Activated naive CD8-positive, alpha-beta T cell treated with anti-CD3 and anti-CD28 coated beads, Interleukin-2, amount 50 U/mL, for 16 hours (primary cell): ENCODE measurements around the gene FUT8.

Experiments used
- DNase-seq: peaks from one replicate; pipeline ENCODE4 v3.0.0-alpha.2; 2020; ENCODE audit warnings: low read depth, low spot score

FUT8 gene

DNA sequence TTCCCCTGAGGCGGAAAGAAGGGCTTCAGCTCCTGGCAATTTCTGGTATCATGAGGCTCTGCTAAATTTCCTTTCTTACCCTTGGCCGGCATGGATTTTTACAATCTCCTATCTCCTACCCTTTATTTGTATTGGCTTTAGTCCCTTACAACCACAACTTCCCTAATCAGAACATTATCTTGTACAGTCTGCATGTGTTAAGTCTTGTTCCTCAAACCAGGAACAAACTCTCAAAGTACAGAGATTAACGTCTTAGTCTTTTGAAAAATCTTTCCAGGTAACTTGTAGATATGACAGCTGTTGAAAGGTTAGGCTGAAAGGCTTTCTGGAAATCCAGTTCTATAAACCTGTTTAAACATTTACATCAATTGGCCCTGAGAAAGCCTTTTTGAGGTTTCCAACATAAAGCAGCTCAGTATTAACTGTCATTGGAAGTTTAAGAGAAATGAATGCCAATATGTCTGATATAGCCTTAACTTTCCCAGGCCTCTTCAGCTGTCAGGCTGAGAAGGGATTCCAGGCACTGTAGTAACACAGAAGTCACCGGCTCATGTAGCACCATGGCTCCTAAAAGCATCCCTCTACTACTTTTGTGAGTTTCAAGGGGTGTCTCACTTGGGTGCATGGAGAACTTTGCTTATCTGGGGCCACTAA lies 360.5 kb downstream of the FUT8 start:
- no peak for DNase-seq

DNA sequence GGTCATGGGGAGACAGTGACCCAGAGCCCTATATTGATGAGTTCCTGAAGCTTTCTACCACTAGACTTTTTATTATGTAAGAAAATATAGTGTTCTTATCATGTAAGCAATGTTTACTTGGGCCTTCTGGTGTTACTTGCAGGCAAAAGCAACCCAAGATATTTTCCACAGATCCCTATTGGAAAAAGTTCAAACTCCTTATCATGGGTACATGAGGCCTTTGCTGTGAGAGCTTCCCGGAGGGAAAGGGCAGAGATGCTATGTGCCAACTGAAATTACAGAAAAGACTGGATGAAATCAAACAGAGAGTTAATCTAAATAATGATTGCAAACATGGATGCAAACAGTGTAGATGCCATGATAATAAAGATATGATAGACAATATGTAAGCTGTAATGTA lies 361.5 kb downstream of the FUT8 start:
- no peak for DNase-seq

DNA sequence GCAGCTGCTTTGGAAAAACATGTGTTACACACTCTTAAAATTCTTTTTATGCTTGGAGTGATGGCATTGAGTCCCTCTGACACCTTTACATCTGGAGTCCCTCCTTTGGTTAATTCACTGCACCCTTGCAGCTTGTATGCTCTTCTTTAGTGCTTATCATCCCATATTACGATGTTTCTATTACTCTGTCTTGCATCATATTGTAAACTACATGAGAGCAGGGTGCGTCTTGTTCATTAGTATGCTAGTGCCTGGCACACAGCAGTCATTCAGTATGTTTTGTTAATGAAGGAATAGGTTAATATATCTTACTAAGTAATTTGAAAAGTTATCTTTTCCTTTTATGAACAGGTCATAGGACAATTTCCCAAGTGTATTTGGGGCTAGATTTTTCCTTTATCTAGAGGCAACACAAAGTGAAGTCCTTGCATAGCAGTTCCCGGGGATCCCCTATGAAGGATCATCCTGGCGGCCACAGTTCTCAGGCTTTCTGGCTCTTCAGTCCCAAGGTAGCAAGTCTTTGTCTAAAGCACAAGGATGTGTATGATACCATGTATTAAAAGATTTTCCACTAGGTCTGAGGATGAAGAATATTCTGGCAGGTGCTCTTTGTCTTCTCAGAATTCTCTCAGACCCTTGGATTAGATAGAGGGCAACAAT lies 363.8 kb downstream of the FUT8 start:
- DNase-seq, result no peak

GRCh38 chr14:65780566-65780965 lies 368.0 kb downstream of the FUT8 start:
- DNase-seq, result no peak

DNA sequence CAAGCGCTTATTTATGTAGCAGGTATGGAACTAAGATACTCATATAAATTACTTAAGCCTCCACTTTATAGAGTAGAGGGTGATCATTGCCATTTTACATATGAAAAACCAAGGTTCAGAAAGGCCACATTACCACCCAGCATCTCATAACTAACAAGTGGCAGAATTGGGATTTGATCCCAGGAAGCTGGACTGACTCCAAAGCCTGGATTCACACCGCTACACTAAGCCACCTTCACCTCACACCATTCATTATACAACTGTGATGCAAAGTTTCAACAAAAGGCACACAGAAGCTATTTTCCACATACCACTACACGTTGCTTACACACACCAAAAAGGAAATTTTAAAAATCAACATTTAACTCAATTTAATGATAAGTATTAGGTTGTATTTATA lies 370.6 kb downstream of the FUT8 start:
- no peak for DNase-seq

DNA sequence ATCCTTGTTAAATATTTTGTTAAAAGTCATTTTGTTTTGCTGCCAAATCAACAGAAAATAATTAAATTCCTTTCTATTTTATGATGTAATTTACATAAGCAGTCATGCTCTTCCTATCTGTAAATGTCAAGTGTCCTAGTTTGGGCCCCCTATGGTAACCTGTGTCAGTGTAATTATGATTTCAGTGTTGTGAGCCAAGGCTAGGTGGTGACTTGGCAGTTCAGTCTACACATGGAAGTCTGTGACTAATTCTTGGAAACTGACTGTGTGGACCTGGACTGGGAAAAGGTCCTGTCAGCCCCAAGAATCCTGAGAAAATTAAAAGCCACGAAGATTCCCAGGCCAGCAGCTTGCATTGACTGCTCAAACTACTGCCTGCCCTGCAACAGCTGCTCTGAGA lies 371.0 kb downstream of the FUT8 start:
- no peak for DNase-seq

DNA sequence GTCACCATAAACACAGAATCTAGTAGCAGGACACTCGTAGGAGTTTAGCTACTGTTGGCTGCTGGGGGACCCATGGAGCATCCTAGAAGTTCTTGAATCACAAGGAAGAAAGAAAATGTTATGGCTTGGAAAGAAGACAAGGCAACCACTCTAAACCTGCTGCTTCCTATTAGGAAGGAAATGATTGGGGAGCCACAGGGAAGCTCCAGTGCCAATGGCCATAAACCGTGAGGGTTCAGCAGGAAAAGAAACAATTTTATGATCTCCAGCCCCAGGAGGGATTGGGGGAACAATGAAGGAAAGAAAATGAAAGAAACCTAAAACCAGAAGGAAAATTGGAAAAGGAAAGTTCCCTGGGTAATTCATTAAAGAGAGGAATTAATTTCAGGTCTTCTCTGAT lies 372.0 kb downstream of the FUT8 start:
- DNase-seq, result no peak

DNA sequence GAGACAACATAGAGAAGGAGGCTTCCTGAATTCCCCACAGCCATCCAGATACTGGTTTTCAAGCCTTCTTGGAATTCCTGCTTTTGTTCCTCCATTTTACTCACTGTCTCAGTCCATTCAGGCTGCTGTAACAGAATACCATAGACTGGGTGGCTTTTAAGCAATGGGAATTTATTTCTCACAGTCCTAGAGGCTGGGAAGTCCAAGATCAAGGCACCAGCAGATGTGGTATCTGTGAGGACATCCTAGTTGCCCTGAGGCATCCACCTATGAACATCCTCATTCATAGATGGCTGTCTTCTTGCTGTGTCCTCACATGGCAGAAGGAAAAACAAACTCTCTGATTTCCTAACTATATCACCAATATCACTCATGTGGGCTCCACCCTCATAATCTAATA lies 374.9 kb downstream of the FUT8 start:
- DNase-seq, result no peak

GRCh38 chr14:65788876-65789275 lies 376.3 kb downstream of the FUT8 start:
- no peak for DNase-seq

DNA sequence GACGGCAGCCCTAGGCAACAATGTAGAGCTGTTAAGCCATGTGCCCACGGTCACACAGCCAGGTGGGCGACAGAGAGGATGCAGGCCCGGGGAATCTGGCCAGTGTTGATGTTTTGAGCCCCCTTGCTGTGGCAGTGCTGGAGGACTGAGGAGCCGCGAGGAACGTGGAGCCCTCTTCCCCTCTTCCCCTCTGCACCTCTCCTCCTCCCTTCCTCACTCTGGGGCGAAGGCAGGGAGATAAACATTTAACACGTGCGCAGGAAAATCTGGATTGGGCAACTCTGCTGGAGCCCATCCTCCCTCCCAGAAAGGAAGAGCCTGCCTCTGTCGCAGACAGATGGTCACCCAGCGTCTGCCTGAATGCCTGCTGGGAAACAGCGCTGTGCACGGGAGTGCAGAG lies 376.8 kb downstream of the FUT8 start:
- no peak for DNase-seq

DNA sequence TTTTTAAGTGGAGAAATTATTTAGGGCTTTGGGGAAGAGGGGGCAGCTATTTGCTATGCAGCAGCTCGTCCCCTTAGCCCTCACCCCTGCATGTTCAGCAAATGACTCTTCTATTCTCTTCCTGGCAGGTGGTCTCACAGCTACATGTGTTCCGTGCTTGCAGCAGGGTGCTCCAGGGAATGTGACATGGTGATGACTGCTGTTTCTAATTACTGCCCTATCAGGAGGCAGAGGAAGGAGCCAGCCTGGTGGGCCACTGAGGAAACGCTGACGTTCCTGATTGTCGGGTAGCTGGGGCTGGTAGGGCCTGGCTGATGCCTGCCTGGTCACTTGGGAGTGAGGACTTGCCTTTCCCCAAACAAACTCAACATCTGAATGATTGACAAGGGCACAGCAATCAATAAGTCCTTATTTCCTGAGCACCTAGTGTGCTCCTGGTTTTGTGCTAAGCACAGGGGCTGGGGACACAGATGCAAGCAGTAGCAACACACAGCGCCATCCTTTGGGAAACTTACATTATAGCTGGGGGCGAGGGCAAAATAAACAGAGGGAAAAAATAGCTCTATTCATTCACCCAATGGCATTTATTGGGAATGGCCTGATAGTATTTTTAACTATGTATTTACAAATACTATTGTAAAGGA lies 377.8 kb downstream of the FUT8 start:
- no peak for DNase-seq

DNA sequence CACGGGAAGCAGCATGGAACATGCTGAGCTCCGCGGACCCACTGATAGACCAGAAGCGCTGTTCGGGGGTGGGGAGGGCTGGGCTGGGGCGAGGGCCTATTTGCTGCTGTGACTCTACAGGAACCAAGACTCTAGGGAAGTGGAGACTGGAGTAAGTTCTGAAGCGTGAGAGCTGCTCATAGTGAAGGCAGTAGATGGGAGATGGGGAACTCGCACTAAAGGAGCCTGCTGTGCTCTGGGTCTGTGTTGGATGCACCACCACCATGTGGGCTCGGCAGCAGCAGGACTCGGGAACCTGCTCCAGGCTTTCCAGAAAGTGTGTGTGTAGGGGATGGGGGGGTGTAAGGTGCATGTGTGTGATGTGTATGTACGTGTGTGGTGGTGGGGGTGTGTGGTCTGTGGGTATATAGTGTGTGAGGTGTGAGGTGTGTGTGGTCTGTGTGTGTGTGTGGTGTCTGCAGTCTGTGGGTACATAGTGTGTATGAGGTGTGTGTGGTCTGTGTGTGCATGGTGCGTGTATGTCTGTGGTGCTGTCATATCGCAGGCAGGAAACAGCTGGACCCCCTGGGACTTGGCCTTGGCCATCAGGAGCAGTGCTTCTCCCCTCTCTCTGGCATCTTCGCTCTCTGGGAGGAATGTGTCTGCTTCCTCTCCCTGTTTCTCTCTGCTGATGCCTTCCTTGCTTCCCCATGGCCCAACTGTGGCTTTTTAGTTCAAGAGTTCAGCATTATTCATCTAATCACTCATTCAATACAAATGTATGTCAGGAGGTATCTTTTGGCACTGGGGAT lies 378.9 kb downstream of the FUT8 start:
- no peak for DNase-seq

- no peak for DNase-seq
These were observed 379.8 kb downstream of the FUT8 start for GRCh38 chr14:65792208-65792905.
